HFF-Myc (cell line): ENCODE results near the gene ZMYM4.

ENCODE experiments used
- DNase-seq: peaks from one replicate; pipeline ENCODE4 v3.0.0-alpha.2; 2011; ENCODE audit warnings: low read depth; ENCODE audit errors: extremely low read depth
- H3K4me3 ChIP-seq: replicated peaks from 2 replicates; pipeline ENCODE4 v1.5.1; 2011; ENCODE audit warnings: low read depth, mild to moderate bottlenecking, control low read depth, low read length
- CTCF ChIP-seq: IDR thresholded peaks from 2 replicates; pipeline ENCODE4 v1.5.1; 2012; ENCODE audit warnings: mild to moderate bottlenecking, low read depth, low read length, control low read depth; ENCODE audit errors: missing control alignments

ZMYM4 gene

GRCh38 chr1:35268282-35269200 lies at the start of gene ZMYM4:
Gene ZMYM4 (plus strand): TSS chr1:35268709. CDS start chr1:35269047, 338 bp downstream.
- peak within 1 kb of the TSS; percentile 59 for H3K4me3 ChIP-seq
- peak; percentile 89 for DNase-seq
- no peak for TF ChIP-seq CTCF

DNA sequence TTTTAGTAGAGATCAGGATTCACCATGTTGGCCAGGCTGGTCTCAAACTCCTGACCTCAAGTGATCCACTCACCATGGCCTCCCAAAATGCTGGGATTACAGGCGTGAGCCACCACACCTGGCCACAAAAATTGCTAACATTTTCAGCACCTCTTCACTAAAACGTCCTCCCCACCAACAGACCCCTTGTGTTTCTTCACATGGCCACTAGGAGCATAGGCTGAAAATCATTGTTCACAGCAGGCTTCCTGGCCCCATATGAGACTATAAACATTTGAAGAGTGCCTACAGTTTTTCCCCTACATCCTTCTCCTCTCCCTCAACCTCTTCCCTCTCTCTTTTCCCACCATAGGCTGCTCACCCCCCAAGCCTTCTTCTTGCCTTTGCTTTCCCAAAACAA lies 47.5 kb upstream of the ZMYM4 start:
- no peak for DNase-seq
- peak; percentile 56 for TF ChIP-seq CTCF

GRCh38 chr1:35222322-35223083 lies 46.0 kb upstream of the ZMYM4 start:
- DNase-seq, result no peak

More for the DNA sequence above, 47.5 kb upstream of the ZMYM4 start:
- no peak overlapping the region for H3K4me3 ChIP-seq

GRCh38 chr1:35223084-35223630 lies 45.4 kb upstream of the ZMYM4 start:
- no peak for TF ChIP-seq CTCF
- H3K4me3 ChIP-seq, result no peak overlapping the region
- DNase-seq, result no peak

More at GRCh38 chr1:35222322-35223083, 46.0 kb upstream of the ZMYM4 start:
- no peak for TF ChIP-seq CTCF
- H3K4me3 ChIP-seq, result no peak overlapping the region

GRCh38 chr1:35226546-35226945 lies 42.0 kb upstream of the ZMYM4 start:
- no peak for TF ChIP-seq CTCF
- no peak overlapping the region for H3K4me3 ChIP-seq
- DNase-seq, result no peak

- TF ChIP-seq CTCF, result no peak
- no peak overlapping the region for H3K4me3 ChIP-seq
These were observed 38.7 kb upstream of the ZMYM4 start for GRCh38 chr1:35229587-35230360.

More at GRCh38 chr1:35229587-35230360, 38.7 kb upstream of the ZMYM4 start:
- no peak for DNase-seq
